HL-60/S4 (cell line): ENCODE results near the gene FUT9.

Experiments
- in situ Hi-C: fragments of 300-500 bp; cut with MboI; formaldehyde crosslinking; loops from 2 replicates; pipeline ENCODE4 v1.14.3; 2022; ENCODE audit warnings: low sequenced_read_pairs

The FUT9 gene

GRCh38 chr6:96066376-96066775, 50.6 kb downstream of the FUT9 start:
- in situ Hi-C loops: no loop called here

DNA sequence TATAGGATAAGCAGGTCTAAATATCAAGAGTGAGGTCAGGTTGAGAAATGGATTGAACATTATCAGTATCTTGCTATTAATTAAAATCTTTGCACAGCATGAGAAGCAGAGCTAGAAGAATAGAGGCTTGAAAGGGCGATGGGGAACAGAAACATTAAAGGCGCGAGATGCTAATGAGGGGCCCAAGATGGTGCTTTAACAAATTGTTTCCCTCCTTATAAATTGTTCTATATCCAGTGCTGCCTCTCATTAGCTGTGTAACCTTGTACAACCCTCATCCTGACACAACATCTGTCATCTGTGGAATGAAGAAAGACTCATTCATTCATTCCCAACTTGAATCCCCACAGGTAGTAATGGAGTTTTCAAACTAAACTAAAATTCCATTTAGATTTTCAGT, 57.8 kb downstream of the FUT9 start:
- in situ Hi-C loops: no loop called here

GRCh38 chr6:96074006-96074405, 58.2 kb downstream of the FUT9 start:
- in situ Hi-C loops: no loop called here

DNA sequence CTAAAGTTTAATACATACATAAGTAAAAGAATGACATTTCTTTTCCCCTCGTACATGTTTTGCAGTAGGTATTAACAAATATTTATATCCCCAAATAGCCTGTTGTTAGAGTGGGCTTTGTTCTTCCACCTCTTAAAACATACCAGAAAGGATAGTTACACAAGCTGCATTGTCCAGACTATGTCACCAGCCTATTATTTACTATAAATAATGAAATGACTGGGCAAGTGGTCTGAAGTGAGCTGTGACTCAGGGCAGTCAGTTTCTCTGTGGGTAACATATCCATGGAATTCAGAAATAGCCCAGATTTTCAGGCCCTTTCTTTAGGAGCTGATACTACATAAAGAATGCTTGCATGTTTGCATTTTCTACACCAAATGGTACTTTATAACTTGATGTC, 60.1 kb downstream of the FUT9 start:
- in situ Hi-C loops: no loop called here

GRCh38 chr6:96086745-96087144, 71.0 kb downstream of the FUT9 start:
- in situ Hi-C loops: no loop called here

- in situ Hi-C loops: no loop called here
Measured at GRCh38 chr6:96089173-96089572, 73.4 kb downstream of the FUT9 start.

DNA sequence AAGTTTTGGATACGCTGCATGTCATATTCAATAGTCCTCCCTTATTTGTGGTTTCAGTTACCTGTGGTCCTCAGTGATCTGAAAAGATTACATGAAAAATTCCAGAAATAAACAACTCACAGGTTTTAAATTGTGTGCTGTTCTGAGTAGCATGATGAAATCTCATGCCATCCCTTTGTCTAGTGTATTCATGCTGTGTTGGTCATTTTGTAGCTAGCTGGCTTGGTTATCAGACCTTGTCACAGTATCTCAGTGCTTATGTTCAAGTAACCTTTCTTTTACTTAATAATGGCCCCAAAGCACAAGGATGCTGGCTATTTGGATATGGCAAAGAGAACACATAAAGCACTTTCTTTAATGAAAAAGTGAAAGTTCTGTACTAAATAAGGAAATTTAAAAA, 78.3 kb downstream of the FUT9 start:
- in situ Hi-C loops: no loop called here

DNA sequence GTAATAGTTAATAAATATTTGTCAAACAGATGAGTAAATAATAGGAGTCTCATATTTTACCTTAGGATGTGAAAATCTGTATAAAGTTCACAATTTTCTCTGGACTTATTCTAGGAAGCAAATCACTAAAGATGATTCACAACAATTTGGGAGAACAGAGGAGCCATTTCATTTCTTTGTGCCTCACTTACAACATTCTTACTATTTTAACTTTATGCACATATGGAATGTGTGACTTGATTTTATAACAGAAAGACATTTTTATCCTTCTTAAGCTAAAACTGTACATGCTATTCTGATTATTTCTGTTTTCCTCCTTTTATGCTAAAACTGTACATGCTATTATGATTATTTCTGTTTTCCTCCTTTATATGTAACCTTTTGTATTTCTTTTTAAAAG, 83.3 kb downstream of the FUT9 start:
- in situ Hi-C loops: no loop called here

GRCh38 chr6:96101564-96101963, 85.8 kb downstream of the FUT9 start:
- in situ Hi-C loops: no loop called here

DNA sequence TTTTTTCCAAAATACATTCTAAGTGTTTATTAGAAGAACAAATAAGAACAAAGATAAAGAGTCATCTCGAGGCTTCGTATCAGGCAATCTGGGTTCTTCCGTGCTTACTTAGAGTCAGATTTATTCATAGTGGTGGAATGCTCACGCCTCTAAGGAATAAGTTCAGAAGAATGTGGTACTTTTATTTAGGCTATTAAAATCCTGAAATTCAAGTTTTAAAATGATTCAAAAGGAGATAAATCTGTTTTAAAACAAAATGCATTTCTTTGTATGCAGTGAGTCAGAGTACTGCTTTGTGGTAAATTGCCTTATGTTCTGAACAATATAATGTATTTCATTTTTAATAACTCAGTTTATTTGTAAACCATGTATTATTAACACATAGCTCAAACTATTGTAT, 89.1 kb downstream of the FUT9 start:
- in situ Hi-C loops: no loop called here

- in situ Hi-C loops: no loop called here
Measured at GRCh38 chr6:96110878-96111277, 95.1 kb downstream of the FUT9 start.

GRCh38 chr6:96116674-96117073, 100.9 kb downstream of the FUT9 start:
- in situ Hi-C loops: no loop called here

GRCh38 chr6:96124778-96125177, 109.0 kb downstream of the FUT9 start:
- in situ Hi-C loops: no loop called here

GRCh38 chr6:96138406-96138805, 122.6 kb downstream of the FUT9 start:
- in situ Hi-C loops: no loop called here

DNA sequence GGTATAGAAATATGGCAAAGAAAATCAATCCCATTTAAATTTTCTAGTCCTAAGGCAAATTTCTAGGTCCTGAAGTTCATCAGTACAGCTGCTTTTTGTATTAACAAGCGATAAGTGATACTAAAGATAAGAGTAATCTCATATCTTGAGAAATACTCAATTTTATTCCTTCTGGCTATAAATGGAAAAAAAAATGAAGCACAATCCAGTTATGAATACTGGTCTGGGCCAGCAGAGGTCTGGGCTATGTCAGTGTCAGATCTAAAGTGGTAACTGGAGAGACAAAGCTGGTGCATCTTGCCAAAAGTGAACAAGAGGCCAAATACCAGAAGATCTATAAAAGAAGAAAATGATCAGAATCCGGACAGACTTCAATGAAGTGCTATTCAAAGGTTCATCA, 126.4 kb downstream of the FUT9 start:
- in situ Hi-C loops: no loop called here

- in situ Hi-C loops: no loop called here
Measured at GRCh38 chr6:96150431-96150830, 134.7 kb downstream of the FUT9 start.

GRCh38 chr6:96151707-96152106, 135.9 kb downstream of the FUT9 start:
- in situ Hi-C loops: no loop called here

DNA sequence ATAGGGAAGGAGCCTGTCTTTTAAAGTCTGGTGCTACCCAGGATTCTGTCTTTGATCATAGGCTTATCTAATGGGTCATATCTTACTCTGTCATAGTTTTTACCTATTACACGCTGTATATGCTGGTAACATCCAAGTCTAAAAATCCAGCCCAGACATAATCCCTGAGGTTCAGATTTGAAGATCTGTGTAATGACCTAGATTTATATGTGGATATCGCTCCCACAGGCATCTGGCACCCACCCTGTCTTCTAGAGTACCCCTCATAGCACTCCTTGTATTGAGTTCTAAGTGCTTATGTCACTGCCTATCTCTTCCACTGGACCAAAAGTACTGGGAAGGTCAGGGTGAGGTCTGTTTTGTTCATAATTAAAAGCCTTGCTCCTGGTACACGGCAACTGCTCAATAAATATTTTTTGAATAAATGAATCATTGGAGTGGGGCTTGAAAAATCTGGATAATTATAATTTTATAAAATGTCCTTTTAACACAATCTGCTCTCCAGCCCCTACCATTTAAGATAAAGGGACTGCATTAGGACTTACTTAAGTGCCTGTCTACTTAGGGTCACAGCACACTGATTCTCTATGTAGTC, 136.4 kb downstream of the FUT9 start:
- in situ Hi-C loops: no loop called here

DNA sequence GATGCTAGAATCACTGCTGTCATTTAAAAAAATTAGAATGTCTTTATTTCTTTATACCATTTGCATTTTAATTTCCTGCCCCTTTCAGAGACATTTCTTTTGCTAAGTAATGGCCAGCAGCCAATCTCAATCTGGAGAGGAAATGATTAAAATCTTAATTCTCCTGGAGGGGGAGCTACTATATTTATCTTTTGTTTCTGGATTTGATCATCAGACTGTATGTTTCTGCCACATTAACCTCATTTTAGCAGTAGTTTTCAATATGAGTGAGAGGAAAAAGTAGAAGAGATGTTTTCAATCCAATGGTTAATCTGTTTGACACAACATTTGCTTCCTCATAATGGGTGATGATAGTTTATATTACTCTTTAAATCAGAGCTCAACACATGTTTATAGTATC, 138.0 kb downstream of the FUT9 start:
- in situ Hi-C loops: no loop called here

DNA sequence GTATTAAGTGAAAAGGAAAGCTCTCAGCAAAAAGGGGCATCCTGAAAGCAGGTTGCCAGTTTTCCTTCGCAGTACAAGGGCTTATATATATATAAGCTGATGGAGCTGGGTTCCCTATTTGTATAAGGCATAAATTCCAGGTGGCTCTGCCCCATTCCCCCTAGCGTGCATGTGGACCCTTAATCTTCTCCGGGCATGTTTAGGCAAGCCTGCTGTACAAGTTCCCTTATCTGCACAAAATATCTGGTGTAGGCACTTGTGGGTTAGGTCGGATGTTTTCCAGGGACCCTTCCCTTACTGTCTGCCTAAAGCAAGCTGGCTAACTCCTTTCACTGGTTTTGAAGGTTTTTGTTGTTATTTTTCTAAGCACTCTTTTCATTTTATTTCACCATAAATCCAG, 140.7 kb downstream of the FUT9 start:
- in situ Hi-C loops: no loop called here

DNA sequence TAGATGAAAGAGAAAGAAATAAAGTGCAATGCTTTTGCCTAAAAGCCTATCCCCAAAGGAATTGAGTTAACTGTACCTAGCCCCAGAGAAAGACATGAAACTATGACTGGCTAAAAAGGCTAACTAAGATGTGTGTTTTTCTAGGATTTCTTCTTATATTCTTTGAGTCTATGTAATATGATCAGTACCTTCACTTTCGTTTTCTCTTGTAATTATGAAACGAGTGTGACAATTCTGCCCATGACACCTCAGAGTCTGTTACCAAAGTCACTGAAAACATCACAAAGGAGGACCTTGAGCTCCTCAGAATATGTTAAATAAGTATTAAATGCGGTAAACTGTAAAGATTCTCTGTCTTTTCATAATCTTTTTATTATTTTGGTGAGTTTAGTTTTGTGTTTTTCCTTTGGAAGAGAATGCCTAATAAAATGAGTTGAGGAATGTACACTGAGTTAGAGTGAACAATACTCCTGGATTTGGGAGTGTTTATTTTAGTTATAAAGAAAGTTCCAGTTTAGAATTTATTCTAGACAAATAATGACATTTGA, 141.3 kb downstream of the FUT9 start:
- in situ Hi-C loops: no loop called here

GRCh38 chr6:96162711-96163120, 146.9 kb downstream of the FUT9 start:
- in situ Hi-C loops: no loop called here

DNA sequence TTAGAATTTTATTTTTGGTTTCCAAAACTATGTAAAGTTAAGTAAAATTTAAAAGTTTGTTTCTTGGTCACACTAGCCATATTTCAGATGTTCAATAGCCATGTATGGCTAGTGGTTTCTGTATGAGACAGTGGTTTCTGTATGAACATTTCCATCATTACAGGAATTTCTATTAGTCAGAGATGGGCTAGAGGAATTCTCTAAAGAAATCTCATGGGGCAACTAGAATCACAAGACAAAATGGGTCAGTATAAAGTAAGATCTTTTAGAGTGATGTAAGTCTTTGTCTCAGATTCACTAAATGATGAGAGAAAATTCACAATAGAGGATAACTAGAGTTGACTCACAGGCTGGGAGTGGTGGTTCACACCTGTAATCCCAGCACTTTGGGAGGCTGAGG, 149.0 kb downstream of the FUT9 start:
- in situ Hi-C loops: no loop called here
